ENCODE measurements around the gene PAPSS2. TPM values are rescaled to one million over a fixed set of nuclear protein-coding genes. Genes with fewer than 3 reads are reported as not detected.

Gene PAPSS2
- total and polyA plus RNA-seq, 4 donors, result 24.3 to 86.5 (median 59.3) TPM

DNA sequence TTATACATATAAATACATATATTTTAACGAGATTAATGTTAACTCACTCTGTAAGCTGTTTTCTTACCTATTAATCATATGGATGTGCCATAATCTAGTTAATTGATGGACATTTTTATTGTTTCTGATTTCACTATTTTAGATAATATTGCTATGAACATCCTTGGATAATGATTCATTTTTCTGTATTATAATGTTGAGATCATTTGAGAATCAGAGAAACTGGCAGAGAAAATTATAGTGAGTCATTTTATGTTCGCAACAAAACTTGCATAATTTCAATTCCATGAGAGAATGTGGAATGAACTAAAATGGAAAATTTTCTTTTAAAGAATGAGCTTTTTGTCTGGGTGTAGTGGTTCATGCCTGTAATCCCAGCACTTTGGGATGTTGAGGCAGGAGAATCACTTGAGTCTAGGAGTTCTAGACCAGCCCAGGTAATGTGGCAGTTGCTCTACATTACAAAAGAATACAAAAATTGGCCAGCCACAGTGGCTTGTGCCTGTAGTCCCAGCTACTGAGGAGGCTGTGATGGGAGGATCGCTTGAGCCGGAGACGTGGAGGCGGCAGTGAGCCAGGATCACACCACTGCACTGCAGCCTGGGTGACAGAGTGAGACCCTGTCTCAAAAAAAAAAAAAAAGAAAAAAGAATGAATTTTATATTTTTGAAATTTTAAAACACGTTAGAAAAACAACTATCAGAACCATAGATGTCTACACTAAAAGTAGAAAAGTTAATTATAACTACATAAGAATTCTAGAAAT lies 40.5 kb downstream of the PAPSS2 start:
- Histone ChIP-seq H3K36me3 (ENCODE audit: control insufficient read depth in 4 of 4, insufficient read depth in 3 of 4, low read depth in 1 of 4, low read length in 3 of 4) (peaks cover 0 to 8% (median 0%) of the 10 kb centered on the region in 4 donors), H3K9ac (ENCODE audit: low read depth in 1 of 2, low read length in 2 of 2) (no peak overlapping the region), H3K27me3 (ENCODE audit: control insufficient read depth in 4 of 4, insufficient read depth in 4 of 4, low read length in 3 of 4) (no peaks in the 10 kb centered on the region), H3K27ac (ENCODE audit: low read depth in 1 of 2, low read length in 2 of 2) (peak overlapping the region; percentile 34 to 59), H3K4me3 (ENCODE audit: low read depth in 1 of 3, low read length in 3 of 3) (no peak overlapping the region), H3K4me1 (ENCODE audit: control insufficient read depth in 4 of 4, insufficient read depth in 4 of 4, low read length in 3 of 4) (peaks cover 0 to 30% (median 20%) of the 10 kb centered on the region in 4 donors), H3K9me3 (ENCODE audit: control insufficient read depth in 4 of 4, low read length in 3 of 4) (no peaks in the 10 kb centered on the region)
- DNase-seq (ENCODE audit: low spot score), result no peak
- WGBS, result 93% methylated on average over 7 of the region's 7 CpGs
- TF ChIP-seq HNF4G (IDR thresholded peaks at IDR 0.05) (no peak), EGR1 (IDR thresholded peaks at IDR 0.05; ENCODE audit: low read depth in 2 of 2) (no peak), SP1 (IDR thresholded peaks at IDR 0.05) (no peak), GABPA (IDR thresholded peaks at IDR 0.05 in 1 of 2, conservative IDR thresholded peaks at IDR 0.05 in 1 of 2) (no peak), YY1 (IDR thresholded peaks at IDR 0.05) (no peak), REST (IDR thresholded peaks at IDR 0.05) (no peak), RXRA (IDR thresholded peaks at IDR 0.05) (no peak), FOXA2 (IDR thresholded peaks at IDR 0.05) (no peak)
- TF ChIP-seq, protein P1, sequence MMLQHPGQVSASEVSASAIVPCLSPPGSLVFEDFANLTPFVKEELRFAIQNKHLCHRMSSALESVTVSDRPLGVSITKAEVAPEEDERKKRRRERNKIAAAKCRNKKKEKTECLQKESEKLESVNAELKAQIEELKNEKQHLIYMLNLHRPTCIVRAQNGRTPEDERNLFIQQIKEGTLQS (IDR thresholded peaks at IDR 0.05), result no peak

GRCh38 chr10:87702260-87702972 lies 42.7 kb downstream of the PAPSS2 start:
- 41% methylated on average over 9 of the region's 9 CpGs for WGBS
- Histone ChIP-seq H3K4me1 (ENCODE audit: control insufficient read depth in 4 of 4, insufficient read depth in 4 of 4, low read length in 3 of 4) (peaks cover 0 to 37% (median 20%) of the 10 kb centered on the region in 4 donors), H3K27me3 (ENCODE audit: control insufficient read depth in 4 of 4, insufficient read depth in 4 of 4, low read length in 3 of 4) (no peaks in the 10 kb centered on the region), H3K9ac (ENCODE audit: low read depth in 1 of 2, low read length in 2 of 2) (peak overlapping the region; percentile 36 to 57), H3K4me3 (ENCODE audit: low read depth in 1 of 3, low read length in 3 of 3) (no peak overlapping the region), H3K27ac (ENCODE audit: low read depth in 1 of 2, low read length in 2 of 2) (peak overlapping the region; percentile 85 to 91), H3K36me3 (ENCODE audit: control insufficient read depth in 4 of 4, insufficient read depth in 3 of 4, low read depth in 1 of 4, low read length in 3 of 4) (peaks cover 0 to 8% (median 0%) of the 10 kb centered on the region in 4 donors), H3K9me3 (ENCODE audit: control insufficient read depth in 4 of 4, low read length in 3 of 4) (no peaks in the 10 kb centered on the region)
- TF ChIP-seq REST (IDR thresholded peaks at IDR 0.05) (no peak), NR2F2 (IDR thresholded peaks at IDR 0.05) (no peak), FOXA1 (IDR thresholded peaks at IDR 0.05) (no peak), FOXA2 (IDR thresholded peaks at IDR 0.05) (no peak)
- TF ChIP-seq, protein P1 (IDR thresholded peaks at IDR 0.05), result no peak
- DNase-seq (ENCODE audit: low spot score), result no peak

All from liver (tissue), 9 donors.